HepG2 (cell line): ENCODE results near the gene DGKB. TPM values are rescaled to one million over a fixed set of nuclear protein-coding genes. Genes with fewer than 3 reads are reported as not detected.

Experiments
- ATAC-seq: fragments of 200-7000 bp; cut with Tn5 transposase; 3 replicates; pipeline ENCODE4 v1.9.1; 2020; ENCODE audit warnings: mild to moderate bottlenecking, moderate library complexity
- BruUV-seq: library from RNA; stranded (reverse); fragments of 400-500 nt; replicated peaks from 2 replicates; lab custom pipeline; 2021; lab: Mats Ljungman, UMichigan
- CTCF ChIA-PET: fragments of 300-600 bp; formaldehyde crosslinking; extraction: SDS; loops from one replicate; lab custom pipeline; 2021; ENCODE audit warnings: low total read pairs, inconsistent platforms, low intra/inter-chr PET ratio; lab: Yijun Ruan, JAX
- POLR2A ChIA-PET: fragments of 350-600 bp; sonication (Branson Sonifier 250); formaldehyde crosslinking; loops from one replicate; lab custom pipeline; 2020; ENCODE audit warnings: antibody characterized with exemption, inconsistent platforms; lab: Yijun Ruan, JAX
- DNase-seq: peaks from one replicate; pipeline ENCODE4 v3.0.0-alpha.2; 2015; ENCODE audit warnings: low spot score
- FAIRE-seq: peaks from 3 replicates; lab custom pipeline; 2011; peaks lifted over from hg19 to GRCh38; lab: Jason Lieb, UNC
- H2AFZ ChIP-seq: one replicate; pipeline ENCODE4 v1.6.1; 2011; ENCODE audit warnings: low read length, inconsistent platforms
- H3K27ac ChIP-seq: fragments of 300-600 bp; 3 replicates; pipeline ENCODE4 v1.8.0; 2011; ENCODE audit warnings: mixed run types, mild to moderate bottlenecking, mixed read lengths, low read length, inconsistent platforms; ENCODE audit not compliant: insufficient read depth; ENCODE audit errors: extremely low read length
- H3K27me3 ChIP-seq, 2 experiments: fragments of 200-600 bp in 1 of 2; 2 replicates in 1 of 2; 3 replicates in 1 of 2; pipeline versions ENCODE4 v1.6.0 to v1.8.0; 2011; ENCODE audit warnings: low read length in 2 of 2, mild to moderate bottlenecking in 2 of 2, moderate library complexity in 2 of 2, inconsistent platforms in 1 of 2; ENCODE audit not compliant: insufficient read depth in 2 of 2, control insufficient read depth in 1 of 2
- H3K36me3 ChIP-seq, 2 experiments: fragments of 200-600 bp in 1 of 2; replicated peaks in 1 of 2; 2 replicates in 1 of 2; 3 replicates in 1 of 2; pipeline versions ENCODE4 v1.5.1 to v1.8.0; 2011; ENCODE audit warnings: low read length in 2 of 2, inconsistent platforms in 1 of 2; ENCODE audit not compliant: insufficient read depth in 2 of 2, control insufficient read depth in 1 of 2
- H3K4me1 ChIP-seq: 2 replicates; pipeline ENCODE4 v1.5.1; 2012; ENCODE audit warnings: low read length, inconsistent platforms; ENCODE audit not compliant: insufficient read depth
- H3K4me2 ChIP-seq: 2 replicates; pipeline ENCODE4 v1.6.0; 2011; ENCODE audit warnings: low read depth, low read length, inconsistent platforms
- H3K4me3 ChIP-seq, 3 experiments: fragments of 200-600 bp in 1 of 3; sonication (generic), shearing (Covaris generic) in 1 of 3; replicated peaks in 1 of 3; 2 replicates each; pipeline ENCODE4 v1.5.1; 2011 to 2016; ENCODE audit warnings: low read length in 3 of 3, inconsistent platforms in 2 of 3, low read depth in 2 of 3, mild to moderate bottlenecking in 2 of 3, control low read depth in 1 of 3, mixed read lengths in 1 of 3; ENCODE audit not compliant: insufficient read depth in 1 of 3
- H3K79me2 ChIP-seq: one replicate; pipeline ENCODE4 v1.6.1; 2011; ENCODE audit warnings: low read length, inconsistent platforms; ENCODE audit not compliant: insufficient read depth
- H3K9ac ChIP-seq: 2 replicates; pipeline ENCODE4 v1.6.0; 2011; ENCODE audit warnings: mild to moderate bottlenecking, low read depth, low read length, inconsistent platforms; ENCODE audit not compliant: insufficient read depth
- H3K9me3 ChIP-seq: 2 replicates; pipeline ENCODE4 v1.5.1; 2012; ENCODE audit warnings: mild to moderate bottlenecking, low read length
- H4K20me1 ChIP-seq: 2 replicates; pipeline ENCODE4 v1.6.0; 2011; ENCODE audit warnings: inconsistent platforms, mild to moderate bottlenecking, low read length, moderate library complexity; ENCODE audit not compliant: insufficient read depth
- ATF1 ChIP-seq: IDR thresholded peaks from 2 replicates; pipeline ENCODE4 v1.6.1; 2016; ENCODE audit warnings: mild to moderate bottlenecking, control low read depth
- ATM ChIP-seq: fragments of 450-650 bp; IDR thresholded peaks from 2 replicates; pipeline ENCODE4 v1.7.1; 2017; ENCODE audit warnings: mild to moderate bottlenecking, borderline replicate concordance
- NONO ChIP-seq, 2 experiments: fragments of 450-650 bp in 1 of 2; sonication (generic) in 1 of 2; formaldehyde crosslinking in 1 of 2; IDR thresholded peaks in 1 of 2; conservative IDR thresholded peaks in 1 of 2; 2 replicates each; pipeline versions ENCODE4 v1.6.1 to v1.8.0; 2017 to 2022; ENCODE audit warnings: mild to moderate bottlenecking in 1 of 2, missing genetic modification reagents in 1 of 2, moderate library complexity in 1 of 2
- STAG1 ChIP-seq: sonication (generic); formaldehyde crosslinking; IDR thresholded peaks from 2 replicates; pipeline ENCODE4 v1.4.0; 2020; ENCODE audit warnings: missing genetic modification reagents
- ZNF432 ChIP-seq: sonication (generic); formaldehyde crosslinking; IDR thresholded peaks from 2 replicates; pipeline ENCODE4 v1.5.0; 2020; ENCODE audit warnings: missing genetic modification reagents, mild to moderate bottlenecking, borderline replicate concordance
- ZNF563 ChIP-seq: sonication (generic); formaldehyde crosslinking; IDR thresholded peaks from 2 replicates; pipeline ENCODE4 v1.8.0; 2022; ENCODE audit warnings: mild to moderate bottlenecking, moderate library complexity, missing genetic modification reagents
- ZNF567 ChIP-seq: sonication (generic); formaldehyde crosslinking; IDR thresholded peaks from 2 replicates; pipeline ENCODE4 v1.8.1; 2023; ENCODE audit warnings: mild to moderate bottlenecking, missing genetic modification reagents, borderline replicate concordance
- ZNF589 ChIP-seq: sonication (generic); formaldehyde crosslinking; conservative IDR thresholded peaks from 2 replicates; pipeline ENCODE4 v1.8.0; 2022; ENCODE audit warnings: mild to moderate bottlenecking, moderate library complexity, missing genetic modification reagents
- ZNF839 ChIP-seq: sonication (generic); formaldehyde crosslinking; IDR thresholded peaks from 2 replicates; pipeline ENCODE4 v1.4.0; 2020; ENCODE audit warnings: missing genetic modification reagents, mild to moderate bottlenecking, borderline replicate concordance
- ZNF841 ChIP-seq: sonication (generic); formaldehyde crosslinking; IDR thresholded peaks from 2 replicates; pipeline ENCODE4 v1.8.1; 2023; ENCODE audit warnings: missing genetic modification reagents, borderline replicate concordance
- WGBS: methylation state at CpG from one replicate; pipeline ENCODE4 v1.1.6; 2017; ENCODE audit warnings: low lambda C conversion rate; 5-methylcytosine and 5-hydroxymethylcytosine counted together
- in situ Hi-C: cut with HindIII; loops from 2 replicates; pipeline ENCODE4 v1.10.0; 2017; ENCODE audit warnings: low pct_unique_long_range_greater_than_20kb; ENCODE audit not compliant: extremely low pct_ligation_motif_present
- intact Hi-C: fragments of 100-400 bp; cut with micrococcal nuclease; formaldehyde crosslinking; loops from one replicate; pipeline ENCODE4 v1.10.0; 2022; ENCODE audit not compliant: unreplicated experiment
- polyA plus RNA-seq, 8 experiments: library from polyadenylated mRNA; depleted of rRNA in 3 of 8; stranded (reverse) in 7 of 8; unstranded in 1 of 8; fragments of >200 nt; fragmentation: Illumina TruSeq in 4 of 8; extraction: Trizol in 4 of 8; gene quantifications; 2 replicates each; pipeline versions ENCODE4 v1.2.1 to v1.2.3, GENCODE V29; 2011 to 2016; ENCODE audit warnings: low read depth in 4 of 8, missing spikeins in 1 of 8, mixed read lengths in 1 of 8; ENCODE audit not compliant: insufficient read depth in 1 of 8
- total RNA-seq, 5 experiments: library from RNA; depleted of rRNA; stranded (reverse); fragments of >200 nt; fragmentation: Illumina TruSeq; extraction: Trizol; gene quantifications; 2 replicates each; pipeline ENCODE4 v1.2.3, GENCODE V29; 2016; ENCODE audit warnings: low read depth in 1 of 5
- TF ChIP-seq, protein P1 (sequence below): sonication (generic); formaldehyde crosslinking; IDR thresholded peaks from 2 replicates; pipeline ENCODE4 v1.4.0; 2020; ENCODE audit warnings: mild to moderate bottlenecking, missing genetic modification reagents, borderline replicate concordance
- TF ChIP-seq, protein P2 (sequence below), 2 experiments: sonication (generic) in 1 of 2; formaldehyde crosslinking in 1 of 2; IDR thresholded peaks; 2 replicates each; pipeline versions ENCODE4 v1.4.0 to v1.6.1; 2018 to 2020; ENCODE audit warnings: missing genetic modification reagents in 2 of 2, borderline replicate concordance in 1 of 2, low read depth in 1 of 2, mild to moderate bottlenecking in 1 of 2, missing biosample characterization in 1 of 2
- TF ChIP-seq, protein P3 (sequence below): sonication (generic); formaldehyde crosslinking; IDR thresholded peaks from 2 replicates; pipeline ENCODE4 v1.8.0; 2022; ENCODE audit warnings: missing genetic modification reagents, mild to moderate bottlenecking, inconsistent platforms, borderline replicate concordance
- TF ChIP-seq, protein P4 (sequence below): sonication (generic); formaldehyde crosslinking; IDR thresholded peaks from 2 replicates; pipeline ENCODE4 v1.8.0; 2023; ENCODE audit warnings: mild to moderate bottlenecking, missing genetic modification reagents

DGKB gene
- total and polyA plus RNA-seq, 2 of the 13 experiments (the other 11 are each of a cell fraction or from before 2014, with no cell fraction given), result not detected

DNA sequence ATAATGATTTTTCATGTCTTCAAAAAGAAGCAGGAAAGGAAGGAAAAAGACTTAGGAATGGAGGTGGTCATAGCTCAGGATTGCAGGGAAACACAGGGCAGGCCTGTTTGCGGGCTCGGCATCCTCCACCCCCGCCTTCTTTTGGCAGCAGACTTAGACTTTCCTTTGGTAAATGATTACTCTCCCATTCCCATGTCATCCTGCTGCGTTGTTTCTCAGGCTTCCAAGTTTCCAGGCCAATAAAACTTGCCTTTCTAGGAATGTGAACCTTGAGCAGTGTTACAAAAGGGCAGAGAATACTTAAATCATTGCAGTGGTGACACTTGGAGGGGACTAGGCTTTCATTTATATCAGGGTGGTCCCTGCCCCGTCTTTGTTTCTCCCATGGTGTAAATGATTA, 34.0 kb upstream of the DGKB start (continued):
- TF ChIP-seq, protein P1, sequence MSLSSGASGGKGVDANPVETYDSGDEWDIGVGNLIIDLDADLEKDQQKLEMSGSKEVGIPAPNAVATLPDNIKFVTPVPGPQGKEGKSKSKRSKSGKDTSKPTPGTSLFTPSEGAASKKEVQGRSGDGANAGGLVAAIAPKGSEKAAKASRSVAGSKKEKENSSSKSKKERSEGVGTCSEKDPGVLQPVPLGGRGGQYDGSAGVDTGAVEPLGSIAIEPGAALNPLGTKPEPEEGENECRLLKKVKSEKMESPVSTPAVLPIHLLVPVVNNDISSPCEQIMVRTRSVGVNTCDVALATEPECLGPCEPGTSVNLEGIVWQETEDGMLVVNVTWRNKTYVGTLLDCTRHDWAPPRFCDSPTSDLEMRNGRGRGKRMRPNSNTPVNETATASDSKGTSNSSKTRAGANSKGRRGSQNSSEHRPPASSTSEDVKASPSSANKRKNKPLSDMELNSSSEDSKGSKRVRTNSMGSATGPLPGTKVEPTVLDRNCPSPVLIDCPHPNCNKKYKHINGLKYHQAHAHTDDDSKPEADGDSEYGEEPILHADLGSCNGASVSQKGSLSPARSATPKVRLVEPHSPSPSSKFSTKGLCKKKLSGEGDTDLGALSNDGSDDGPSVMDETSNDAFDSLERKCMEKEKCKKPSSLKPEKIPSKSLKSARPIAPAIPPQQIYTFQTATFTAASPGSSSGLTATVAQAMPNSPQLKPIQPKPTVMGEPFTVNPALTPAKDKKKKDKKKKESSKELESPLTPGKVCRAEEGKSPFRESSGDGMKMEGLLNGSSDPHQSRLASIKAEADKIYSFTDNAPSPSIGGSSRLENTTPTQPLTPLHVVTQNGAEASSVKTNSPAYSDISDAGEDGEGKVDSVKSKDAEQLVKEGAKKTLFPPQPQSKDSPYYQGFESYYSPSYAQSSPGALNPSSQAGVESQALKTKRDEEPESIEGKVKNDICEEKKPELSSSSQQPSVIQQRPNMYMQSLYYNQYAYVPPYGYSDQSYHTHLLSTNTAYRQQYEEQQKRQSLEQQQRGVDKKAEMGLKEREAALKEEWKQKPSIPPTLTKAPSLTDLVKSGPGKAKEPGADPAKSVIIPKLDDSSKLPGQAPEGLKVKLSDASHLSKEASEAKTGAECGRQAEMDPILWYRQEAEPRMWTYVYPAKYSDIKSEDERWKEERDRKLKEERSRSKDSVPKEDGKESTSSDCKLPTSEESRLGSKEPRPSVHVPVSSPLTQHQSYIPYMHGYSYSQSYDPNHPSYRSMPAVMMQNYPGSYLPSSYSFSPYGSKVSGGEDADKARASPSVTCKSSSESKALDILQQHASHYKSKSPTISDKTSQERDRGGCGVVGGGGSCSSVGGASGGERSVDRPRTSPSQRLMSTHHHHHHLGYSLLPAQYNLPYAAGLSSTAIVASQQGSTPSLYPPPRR (CRISPR knock-in tag), result no peak

DNA sequence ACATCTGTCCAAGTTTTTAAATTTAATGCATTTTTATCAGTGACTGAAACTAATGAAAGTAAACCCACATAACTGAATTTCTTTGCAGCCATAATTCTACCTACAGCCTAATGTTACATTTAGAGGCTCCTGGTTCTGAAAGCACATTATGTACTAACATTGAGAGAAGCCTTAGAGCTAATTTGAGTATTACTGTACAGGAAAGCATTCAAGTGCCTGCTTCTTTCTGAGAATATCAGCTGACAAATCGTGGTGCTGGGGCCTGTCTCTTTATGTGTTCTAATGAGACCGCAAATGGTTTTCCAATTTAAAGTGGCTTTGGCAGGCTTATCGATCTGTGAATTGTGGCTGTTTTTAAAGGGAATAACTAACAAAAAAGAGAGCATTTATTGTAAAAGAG, 32.3 kb upstream of the DGKB start:
- ChIA-PET POLR2A (no interaction called here), CTCF (no interaction called here)
- Histone ChIP-seq H3K79me2 (no peaks in the 10 kb centered on the region), H3K4me2 (no peak overlapping the region), H3K9me3 (no peaks in the 10 kb centered on the region), H3K4me3 (no peak overlapping the region), H3K27me3 (no peaks in the 10 kb centered on the region), H2AFZ (no peak overlapping the region), H4K20me1 (no peaks in the 10 kb centered on the region), H3K4me1 (no peaks in the 10 kb centered on the region), H3K36me3 (no peaks in the 10 kb centered on the region), H3K27ac (no peak overlapping the region), H3K9ac (no peak overlapping the region)
- in situ Hi-C loops, result no loop called here
- WGBS, result 31% methylated on average over 3 of the region's 3 CpGs
- intact Hi-C loops, result no loop called here
- DNase-seq (no peak), FAIRE-seq (no peak), ATAC-seq (no peak)
- no TSS peak for BruUV-seq
- no peak for TF ChIP-seq STAG1 (CRISPR knock-in tag)
- no peak for TF ChIP-seq ZNF589 (CRISPR knock-in tag)
- no peak for TF ChIP-seq NONO (IDR thresholded peaks at IDR 0.05)
- TF ChIP-seq NONO (CRISPR knock-in tag; conservative IDR thresholded peaks at IDR 0.05), result no peak
- TF ChIP-seq ZNF432 (CRISPR knock-in tag), result no peak
- TF ChIP-seq ATF1 (CRISPR knock-in tag), result no peak
- TF ChIP-seq ZNF839 (CRISPR knock-in tag), result no peak
- TF ChIP-seq, protein P2, sequence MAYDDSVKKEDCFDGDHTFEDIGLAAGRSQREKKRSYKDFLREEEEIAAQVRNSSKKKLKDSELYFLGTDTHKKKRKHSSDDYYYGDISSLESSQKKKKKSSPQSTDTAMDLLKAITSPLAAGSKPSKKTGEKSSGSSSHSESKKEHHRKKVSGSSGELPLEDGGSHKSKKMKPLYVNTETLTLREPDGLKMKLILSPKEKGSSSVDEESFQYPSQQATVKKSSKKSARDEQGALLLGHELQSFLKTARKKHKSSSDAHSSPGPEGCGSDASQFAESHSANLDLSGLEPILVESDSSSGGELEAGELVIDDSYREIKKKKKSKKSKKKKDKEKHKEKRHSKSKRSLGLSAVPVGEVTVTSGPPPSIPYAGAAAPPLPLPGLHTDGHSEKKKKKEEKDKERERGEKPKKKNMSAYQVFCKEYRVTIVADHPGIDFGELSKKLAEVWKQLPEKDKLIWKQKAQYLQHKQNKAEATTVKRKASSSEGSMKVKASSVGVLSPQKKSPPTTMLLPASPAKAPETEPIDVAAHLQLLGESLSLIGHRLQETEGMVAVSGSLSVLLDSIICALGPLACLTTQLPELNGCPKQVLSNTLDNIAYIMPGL (CRISPR knock-in tag; IDR thresholded peaks at IDR 0.05; ENCODE audit: borderline replicate concordance in 1 of 2, low read depth in 1 of 2), result no peak
- no peak for TF ChIP-seq ZNF841
- TF ChIP-seq, protein P3, sequence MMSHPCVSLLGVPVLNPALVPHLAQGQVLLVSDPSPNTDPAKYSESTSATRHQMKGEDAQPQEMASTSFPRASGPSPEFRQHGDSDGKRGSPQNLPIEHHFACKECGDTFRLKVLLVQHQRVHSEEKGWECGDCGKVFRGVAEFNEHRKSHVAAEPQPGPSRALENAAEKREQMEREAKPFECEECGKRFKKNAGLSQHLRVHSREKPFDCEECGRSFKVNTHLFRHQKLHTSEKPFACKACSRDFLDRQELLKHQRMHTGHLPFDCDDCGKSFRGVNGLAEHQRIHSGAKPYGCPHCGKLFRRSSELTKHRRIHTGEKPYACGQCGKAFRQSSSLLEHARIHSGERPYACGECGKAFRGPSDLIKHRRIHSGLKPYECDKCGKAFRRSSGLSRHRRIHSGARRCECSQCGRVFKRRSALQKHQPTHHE (CRISPR knock-in tag), result no peak
- TF ChIP-seq ZNF563 (CRISPR knock-in tag), result no peak
- no peak for TF ChIP-seq ZNF567 (CRISPR knock-in tag)
- TF ChIP-seq ATM, result no peak
- TF ChIP-seq, protein P4, sequence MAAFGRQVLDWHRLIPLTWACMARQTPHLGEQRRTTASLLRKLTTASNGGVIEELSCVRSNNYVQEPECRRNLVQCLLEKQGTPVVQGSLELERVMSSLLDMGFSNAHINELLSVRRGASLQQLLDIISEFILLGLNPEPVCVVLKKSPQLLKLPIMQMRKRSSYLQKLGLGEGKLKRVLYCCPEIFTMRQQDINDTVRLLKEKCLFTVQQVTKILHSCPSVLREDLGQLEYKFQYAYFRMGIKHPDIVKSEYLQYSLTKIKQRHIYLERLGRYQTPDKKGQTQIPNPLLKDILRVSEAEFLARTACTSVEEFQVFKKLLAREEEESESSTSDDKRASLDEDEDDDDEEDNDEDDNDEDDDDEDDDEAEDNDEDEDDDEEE (CRISPR knock-in tag), result no peak
